Epidermal melanocyte (primary cell): ENCODE results near the gene TTYH1.

Source experiments
- DNase-seq: peaks from one replicate; pipeline ENCODE4 v3.0.0; 2011; ENCODE audit warnings: low spot score; ENCODE audit not compliant: insufficient read length

The TTYH1 gene

DNA sequence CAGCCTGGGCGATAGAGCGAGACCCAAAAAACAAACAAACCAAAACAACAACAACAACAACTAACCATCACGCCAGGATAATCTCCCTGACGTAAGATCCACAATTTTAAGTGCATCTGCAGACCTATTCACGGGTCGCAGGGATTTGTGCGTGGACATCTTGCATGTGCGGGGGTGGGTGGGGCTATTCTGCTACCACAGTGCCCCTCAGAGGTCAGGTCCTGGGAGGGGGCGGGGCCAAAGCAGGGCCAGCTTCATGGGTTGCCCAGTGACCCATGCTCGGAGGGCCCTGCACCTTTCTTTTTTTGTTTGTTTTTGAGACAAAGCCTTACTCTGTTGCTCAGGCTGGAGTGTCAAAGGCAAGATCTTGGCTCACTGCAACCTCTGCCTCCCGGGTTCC, 60.4 kb downstream of the TTYH1 start:
- DNase-seq, result no peak

DNA sequence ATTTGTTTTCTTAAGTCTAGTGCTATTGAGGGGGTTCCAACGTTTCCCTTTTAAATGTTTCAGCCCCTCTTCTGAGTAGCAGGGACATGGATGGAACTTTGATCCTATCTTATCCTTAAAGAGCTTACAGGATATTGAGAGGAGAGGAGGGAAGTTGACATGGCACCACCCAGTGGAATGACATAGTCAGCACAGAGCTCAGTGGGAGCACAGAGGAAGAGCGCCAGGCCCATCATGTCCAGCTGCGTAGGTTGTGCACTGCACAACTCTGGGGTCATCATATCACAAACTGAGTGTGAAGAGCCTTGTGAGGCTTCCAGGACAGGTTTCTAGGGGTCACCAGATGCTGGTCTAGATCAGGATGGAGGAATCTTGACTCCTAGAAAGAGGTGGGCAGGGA, 62.4 kb downstream of the TTYH1 start:
- DNase-seq, result no peak

DNA sequence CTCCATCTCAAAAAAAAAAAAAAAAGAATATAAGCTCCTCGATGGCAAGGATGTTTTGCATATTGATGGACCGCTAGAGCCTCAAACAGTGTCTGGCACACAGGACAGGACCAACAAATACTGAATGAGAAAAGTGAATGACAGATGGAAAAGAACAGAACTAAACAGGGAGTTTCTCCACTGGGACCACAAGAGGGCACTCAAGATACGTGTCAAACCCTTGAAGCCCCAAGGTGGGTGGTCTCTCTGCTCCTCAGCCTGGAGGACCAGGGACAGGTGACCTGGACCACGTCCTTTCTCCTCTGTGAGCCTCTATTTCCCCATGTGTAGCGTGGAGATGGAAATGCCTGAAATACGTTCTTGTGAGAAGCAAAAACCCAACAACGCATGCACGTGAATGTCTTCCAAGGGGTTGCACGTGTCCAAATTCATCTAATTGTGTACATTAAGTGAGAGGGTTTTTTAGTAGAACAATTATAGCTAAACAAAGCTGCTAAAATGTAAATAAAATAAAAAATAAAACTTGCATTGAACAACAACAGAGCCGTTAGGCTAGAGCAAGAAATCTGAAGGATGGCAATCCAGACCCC, 63.5 kb downstream of the TTYH1 start:
- DNase-seq, result no peak

DNA sequence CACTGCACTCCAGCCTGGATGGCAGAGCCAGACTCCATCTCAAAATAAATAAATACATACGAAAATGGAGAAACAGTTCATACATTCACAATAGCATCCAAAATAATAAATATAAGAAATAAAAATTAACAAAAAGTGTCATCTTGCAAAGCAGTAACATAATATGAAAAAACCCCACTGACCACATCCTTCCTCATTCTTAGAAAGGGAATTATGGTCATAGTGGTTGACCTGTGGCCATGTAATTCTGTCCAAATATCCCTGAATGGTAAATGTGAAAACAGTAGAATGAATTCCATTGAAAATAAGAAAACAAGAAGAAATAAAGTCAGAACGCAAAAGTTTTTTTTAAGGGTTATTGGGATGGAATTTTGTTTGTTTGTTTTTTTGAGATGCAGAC, 64.8 kb downstream of the TTYH1 start:
- no peak for DNase-seq

DNA sequence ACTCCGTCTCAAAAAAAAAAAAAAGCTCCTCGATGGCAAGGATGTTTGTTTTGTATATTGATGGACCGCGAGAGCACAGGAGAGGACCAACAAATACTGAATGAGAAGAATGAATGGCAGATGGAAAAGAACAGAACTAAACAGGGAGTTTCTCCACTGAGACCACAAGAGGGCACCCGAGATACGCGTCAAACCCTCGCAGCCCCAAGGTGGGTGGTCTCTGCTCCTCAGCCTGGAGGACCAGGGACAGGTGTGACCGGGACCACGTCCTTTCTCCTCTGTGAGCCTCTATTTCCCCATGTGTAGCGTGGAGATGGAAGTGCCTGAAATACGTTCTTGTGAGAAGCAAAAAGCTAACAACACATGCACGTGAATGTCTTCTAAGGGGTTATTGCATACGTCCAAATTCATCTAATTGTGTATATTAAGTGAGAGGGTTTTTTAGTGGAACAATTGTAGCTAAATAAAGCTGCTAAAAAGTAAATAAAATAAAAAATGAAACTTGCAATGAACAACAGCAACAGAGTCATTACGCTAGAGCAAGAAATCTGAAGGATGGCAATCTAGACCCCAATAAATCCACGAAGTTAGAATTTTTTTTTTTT, 66.2 kb downstream of the TTYH1 start:
- no peak for DNase-seq

DNA sequence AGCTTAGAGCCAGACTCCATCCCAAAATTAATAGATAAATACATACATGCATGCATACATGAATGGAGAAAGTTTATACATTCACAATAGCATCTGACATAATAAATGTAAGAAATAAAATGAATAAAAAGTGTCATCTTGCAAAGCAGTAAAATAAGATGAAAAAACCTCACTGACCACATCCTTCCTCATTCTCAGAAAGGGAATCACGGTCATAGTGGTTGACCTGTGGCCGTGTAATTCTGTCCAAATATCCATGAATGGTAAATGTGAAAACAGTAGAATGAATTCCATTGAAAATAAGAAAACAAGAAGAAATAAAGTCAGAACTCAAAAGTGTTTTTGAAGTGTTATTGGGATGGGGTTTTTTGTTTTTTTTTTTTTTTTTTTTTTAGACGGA, 67.6 kb downstream of the TTYH1 start:
- no peak for DNase-seq

DNA sequence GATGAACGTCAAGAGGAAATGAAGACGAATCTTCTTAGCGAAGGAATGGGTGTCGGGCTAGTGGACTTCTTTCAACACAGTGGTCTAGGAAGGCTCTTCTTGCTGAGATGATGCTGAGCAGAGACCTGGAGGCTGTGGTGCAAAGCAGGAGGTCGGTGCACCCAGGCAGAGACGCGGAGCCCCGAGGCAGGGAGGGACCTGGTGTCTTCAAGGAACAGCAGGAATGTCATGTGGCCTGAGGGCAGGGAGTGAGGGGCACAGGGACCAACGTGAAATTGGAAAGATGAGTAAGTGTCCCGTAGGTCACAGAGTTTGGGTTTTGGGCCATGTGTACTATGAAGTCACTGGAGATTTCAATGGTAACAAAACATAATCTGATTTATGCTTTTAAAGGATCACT, 69.2 kb downstream of the TTYH1 start:
- DNase-seq, result no peak

DNA sequence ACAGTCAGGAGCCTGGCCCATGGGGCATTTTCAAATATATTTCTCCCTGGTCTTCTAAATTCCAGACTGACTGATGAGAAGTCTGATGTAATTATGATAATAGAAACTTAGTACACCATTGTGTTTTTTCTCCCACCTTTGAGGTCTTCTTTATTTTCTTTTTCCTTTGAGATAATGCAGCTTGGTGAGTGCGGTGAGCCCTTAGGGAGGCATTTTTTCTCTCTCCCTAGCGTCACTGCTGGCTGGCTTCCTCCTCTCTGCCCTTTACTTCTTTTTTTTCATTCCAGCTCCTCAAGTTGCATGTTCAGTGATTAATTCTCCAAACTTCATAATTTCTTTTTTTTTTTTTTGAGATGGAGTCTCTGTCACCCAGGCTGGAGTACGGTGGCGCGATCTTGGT, 70.6 kb downstream of the TTYH1 start:
- no peak for DNase-seq
